MM.1S (cell line): ENCODE data around the gene MGAM2.

Experiments used
- CTCF ChIP-seq: fragments of 300-600 bp; sonication (generic); IDR thresholded peaks from 2 replicates; pipeline ENCODE4 v1.5.1; 2016; ENCODE audit warnings: antibody characterized with exemption, low read length, mixed read lengths
- EZH2 ChIP-seq: fragments of 300-600 bp; sonication (generic); optimal IDR thresholded peaks from 2 replicates; pipeline ENCODE3; 2017; ENCODE audit warnings: low read depth, mild to moderate bottlenecking, antibody characterized with exemption, low read length, mixed read lengths

- no peak for TF ChIP-seq EZH2
- TF ChIP-seq CTCF: no peak
Observed at GRCh38 chr7:142172932-142173331, 61.4 kb downstream of the MGAM2 start.
